K562 (cell line): ENCODE measurements around the gene DROSHA. TPM values are rescaled to one million over a fixed set of nuclear protein-coding genes. Genes with fewer than 3 reads are reported as not detected.

Experiments used
- ATAC-seq: fragments of 200-7000 bp; cut with Tn5 transposase; 3 replicates; pipeline ENCODE4 v1.9.1; 2020; ENCODE audit warnings: moderate library complexity
- BruUV-seq: library from RNA; stranded (reverse); fragments of 400-500 nt; replicated peaks from 2 replicates; lab custom pipeline; 2021; lab: Mats Ljungman, UMichigan
- CTCF ChIA-PET: fragments of 300-600 bp; formaldehyde crosslinking; extraction: SDS; loops from one replicate; lab custom pipeline; 2021; ENCODE audit warnings: low intra/inter-chr PET ratio; lab: Yijun Ruan, JAX
- POLR2A ChIA-PET: fragments of 300-600, 350-650 bp; sonication (Branson Sonifier 250); formaldehyde crosslinking; extraction: SDS; loops from one replicate; lab custom pipeline; 2021; ENCODE audit warnings: antibody characterized with exemption, inconsistent platforms; lab: Yijun Ruan, JAX
- DNase-seq, 4 experiments: peaks; one replicate each; pipeline versions ENCODE4 v3.0.0 to v3.0.0-alpha.2; 2011 to 2018; ENCODE audit warnings: low spot score in 3 of 4, mixed read lengths in 3 of 4; ENCODE audit errors: extremely low read depth in 1 of 4
- FAIRE-seq: peaks from 2 replicates; lab custom pipeline; 2011; peaks lifted over from hg19 to GRCh38; lab: Jason Lieb, UNC
- H2AFZ ChIP-seq: 2 replicates; pipeline ENCODE4 v1.6.0; 2011; ENCODE audit warnings: low read depth, low read length, control low read depth, inconsistent platforms
- H3K27ac ChIP-seq: fragments of 200-600 bp; 3 replicates; pipeline ENCODE4 v1.8.0; 2011; ENCODE audit warnings: low read depth, mild to moderate bottlenecking, control low read depth, inconsistent platforms, low read length, moderate library complexity, mixed read lengths; ENCODE audit errors: extremely low read depth
- H3K27me3 ChIP-seq, 2 experiments: fragments of 300-600 bp in 1 of 2; 2 replicates in 1 of 2; 3 replicates in 1 of 2; pipeline versions ENCODE4 v1.6.0 to v1.8.0; 2011; ENCODE audit warnings: inconsistent platforms in 2 of 2, low read length in 2 of 2, mild to moderate bottlenecking in 1 of 2, mixed read lengths in 1 of 2, moderate library complexity in 1 of 2; ENCODE audit not compliant: control insufficient read depth in 2 of 2, insufficient read depth in 2 of 2
- H3K36me3 ChIP-seq: fragments of 300-600 bp; 3 replicates; pipeline ENCODE4 v1.8.0; 2011; ENCODE audit warnings: mild to moderate bottlenecking, low read length, inconsistent platforms; ENCODE audit not compliant: control insufficient read depth, insufficient read depth
- H3K4me1 ChIP-seq, 2 experiments: fragments of 200-600 bp in 1 of 2; replicated peaks in 1 of 2; 2 replicates in 1 of 2; 3 replicates in 1 of 2; pipeline versions ENCODE4 v1.5.1 to v1.8.0; 2011; ENCODE audit warnings: inconsistent platforms in 2 of 2, low read length in 2 of 2, mild to moderate bottlenecking in 1 of 2, mixed read lengths in 1 of 2, moderate library complexity in 1 of 2; ENCODE audit not compliant: control insufficient read depth in 2 of 2, insufficient read depth in 2 of 2
- H3K4me2 ChIP-seq: 2 replicates; pipeline ENCODE4 v1.6.1; 2011; ENCODE audit warnings: low read length, control low read depth, inconsistent platforms, mixed read lengths; ENCODE audit not compliant: insufficient read depth
- H3K4me3 ChIP-seq: fragments of 200-600 bp; sonication (generic), shearing (Covaris generic); 2 replicates; pipeline ENCODE4 v1.5.1; 2016; ENCODE audit warnings: control low read depth, inconsistent platforms
- H3K79me2 ChIP-seq: fragments of 200-600 bp; 3 replicates; pipeline ENCODE4 v1.8.0; 2011; ENCODE audit warnings: low read length, inconsistent platforms; ENCODE audit not compliant: control insufficient read depth, insufficient read depth
- H3K9ac ChIP-seq, 2 experiments: 2 replicates each; pipeline versions ENCODE4 v1.6.0 to v1.6.1; 2011; ENCODE audit warnings: low read depth in 2 of 2, low read length in 2 of 2, control low read depth in 1 of 2, inconsistent platforms in 1 of 2, mild to moderate bottlenecking in 1 of 2, mixed read lengths in 1 of 2; ENCODE audit not compliant: insufficient read depth in 1 of 2
- H3K9me1 ChIP-seq: one replicate; pipeline ENCODE4 v1.6.0; 2011; ENCODE audit warnings: inconsistent platforms, mild to moderate bottlenecking, low read length, moderate library complexity; ENCODE audit not compliant: control insufficient read depth, insufficient read depth
- H3K9me3 ChIP-seq: replicated peaks from 2 replicates; pipeline ENCODE4 v1.5.1; 2011; ENCODE audit warnings: low read depth, low read length, inconsistent platforms; ENCODE audit not compliant: control insufficient read depth, insufficient read depth
- H4K20me1 ChIP-seq: replicated peaks from 2 replicates; pipeline ENCODE4 v1.6.1; 2011; ENCODE audit warnings: low read length, inconsistent platforms, mixed read lengths; ENCODE audit not compliant: control insufficient read depth, insufficient read depth
- AFF1 ChIP-seq, 2 experiments: fragments of 450-650 bp; IDR thresholded peaks; 2 replicates each; pipeline ENCODE4 v1.6.1; 2018; ENCODE audit warnings: mild to moderate bottlenecking in 2 of 2, low read depth in 1 of 2; ENCODE audit not compliant: partially characterized antibody in 2 of 2
- CBFA2T2 ChIP-seq: fragments of 450-650 bp; conservative IDR thresholded peaks from 2 replicates; pipeline ENCODE4 v1.6.1; 2017; ENCODE audit warnings: mild to moderate bottlenecking
- CBX5 ChIP-seq: IDR thresholded peaks from 2 replicates; pipeline ENCODE4 v1.6.1; 2014; ENCODE audit warnings: low read depth, borderline replicate concordance
- PATZ1 ChIP-seq: fragments of 250-450 bp; sonication (Bioruptor Pico); IDR thresholded peaks from 2 replicates; pipeline ENCODE4 v1.5.0; 2020; ENCODE audit warnings: mild to moderate bottlenecking, borderline replicate concordance
- TFE3 ChIP-seq: fragments of 450-650 bp; formaldehyde crosslinking; IDR thresholded peaks from 2 replicates; pipeline ENCODE4 v1.4.0; 2020; ENCODE audit warnings: mild to moderate bottlenecking, mixed read lengths
- ZNF274 ChIP-seq: IDR thresholded peaks from 2 replicates; pipeline ENCODE4 v1.6.1; 2011; ENCODE audit warnings: low read depth, mild to moderate bottlenecking, low read length, moderate library complexity, borderline replicate concordance
- ZNF280A ChIP-seq: fragments of 450-650 bp; IDR thresholded peaks from 2 replicates; pipeline ENCODE4 v1.6.1; 2018; ENCODE audit warnings: mild to moderate bottlenecking, low read depth; ENCODE audit not compliant: partially characterized antibody
- ZNF316 ChIP-seq: fragments of 450-650 bp; IDR thresholded peaks from 2 replicates; pipeline ENCODE4 v1.6.1; 2016
- ZNF655 ChIP-seq: fragments of 250-450 bp; sonication (Bioruptor Pico); IDR thresholded peaks from 2 replicates; pipeline ENCODE4 v1.5.0; 2021
- WGBS: fragments of 100-300 bp; shearing (Covaris generic); methylation state at CpG from one replicate; pipeline ENCODE4 v1.1.6; 2016; ENCODE audit warnings: low coverage, mixed read lengths; ENCODE audit not compliant: insufficient coverage; ENCODE audit errors: missing lambda C conversion rate; 5-methylcytosine and 5-hydroxymethylcytosine counted together
- in situ Hi-C: fragments of 300-500 bp; cut with MboI; formaldehyde crosslinking; loops from 4 replicates; pipeline ENCODE4 v1.15.0; 2018; ENCODE audit warnings: inconsistent platforms, mixed read lengths
- intact Hi-C: fragments of 100-400 bp; cut with micrococcal nuclease; formaldehyde crosslinking; loops from 2 replicates; pipeline ENCODE4 v1.14.2; 2022
- polyA plus RNA-seq, 8 experiments: library from polyadenylated mRNA; depleted of rRNA in 4 of 8; stranded (reverse) in 5 of 8; unstranded in 3 of 8; fragments of >200 nt; fragmentation: Nextera tagmentation in 2 of 8; fragmentation: Illumina TruSeq in 1 of 8; extraction: Ambion mirVana in 2 of 8; extraction: Trizol in 1 of 8; gene quantifications; 2 replicates each; pipeline versions ENCODE4 v1.2.1 to v1.2.3, GENCODE V29; 2011 to 2014; ENCODE audit warnings: inconsistent platforms in 1 of 8, missing spikeins in 1 of 8
- total RNA-seq, 7 experiments: library from RNA; depleted of rRNA in 6 of 7; stranded (reverse); fragments of >200 nt in 6 of 7; fragmentation: Illumina TruSeq in 2 of 7; extraction: Trizol in 2 of 7; gene quantifications; 2 replicates each; pipeline versions ENCODE4 v1.2.1 to v1.2.3, GENCODE V29; 2011 to 2021; ENCODE audit warnings: low replicate concordance in 1 of 7

Gene DROSHA
- total and polyA plus RNA-seq, 9 of the 15 experiments (the other 6 are each of a cell fraction or from before 2014, with no cell fraction given), result 52.5 to 109 (median 68.9) TPM

- no peak overlapping the region for H3K4me2 ChIP-seq
- no peaks in the 10 kb centered on the region for H3K9me3 ChIP-seq
- H3K79me2 ChIP-seq, result no peaks in the 10 kb centered on the region
- DNase-seq (peak in 1 of 4 experiments; percentile 27), FAIRE-seq (peak; percentile 11), ATAC-seq (peak; percentile 30; the same call in 1 of the 3 replicates)
- H3K4me3 ChIP-seq, result no peak overlapping the region
- H3K27ac ChIP-seq, result no peak overlapping the region
- no peak overlapping the region for H3K9ac ChIP-seq
- H3K27me3 ChIP-seq, result peaks cover 13 to 34% of the 10 kb centered on the region in 2 experiments
- 24% methylated on average over 10 of the region's 10 CpGs for WGBS
- in situ Hi-C loops, result no loop called here
- CTCF ChIA-PET, result no interaction called here
- H3K36me3 ChIP-seq, result no peaks in the 10 kb centered on the region
- H3K9me1 ChIP-seq, result no peaks in the 10 kb centered on the region
- intact Hi-C loops, result no loop called here
- no TSS peak for BruUV-seq
- H2AFZ ChIP-seq, result peak overlapping the region; percentile 44; the same call in 1 of the 2 replicates
- H3K4me1 ChIP-seq, result peaks cover 0 to 10% of the 10 kb centered on the region in 2 experiments; a peak in 2 of 5 replicates
- H4K20me1 ChIP-seq, result no peaks in the 10 kb centered on the region
- POLR2A ChIA-PET, result interaction anchor here (1.6 kb wide), 1 partner anchor 23 kb away, joined by 3 read pairs; no protein-coding TSS in a partner anchor
- TF ChIP-seq TFE3 (CRISPR knock-in tag) (no peak), ZNF280A (no peak), ZNF316 (no peak), CBX5 (no peak), CBFA2T2 (no peak), ZNF274 (no peak), AFF1 (IDR thresholded peaks at IDR 0.05; ENCODE audit: low read depth in 1 of 2, partially characterized antibody in 2 of 2) (no peak), ZNF655 (CRISPR knock-in tag) (no peak), PATZ1 (no peak)
Measured at GRCh38 chr5:31385774-31386537, 145.9 kb downstream of the DROSHA start.
